OCI-LY7 (cell line): ENCODE measurements around the gene B4GALT6. TPM values are rescaled to one million over a fixed set of nuclear protein-coding genes. Genes with fewer than 3 reads are reported as not detected.

Source experiments
- BruUV-seq: library from RNA; stranded (reverse); fragments of 400-500 nt; replicated peaks from 2 replicates; lab custom pipeline; 2021; lab: Mats Ljungman, UMichigan
- CTCF ChIA-PET: fragments of 300-600 bp; sonication (Branson Sonifier 250); formaldehyde crosslinking; loops from one replicate; lab custom pipeline; 2022; ENCODE audit warnings: antibody characterized with exemption; ENCODE audit not compliant: unreplicated experiment; lab: Charles Lee
- POLR2A ChIA-PET: fragments of 300-600 bp; sonication (Branson Sonifier 250); formaldehyde crosslinking; loops from one replicate; lab custom pipeline; 2022; ENCODE audit warnings: antibody characterized with exemption; lab: Charles Lee
- DNase-seq: peaks from one replicate; pipeline ENCODE4 v3.0.0-alpha.2; 2015; ENCODE audit warnings: low spot score
- H2AFZ ChIP-seq: fragments of 200-600 bp; sonication (generic), shearing (Covaris generic); 2 replicates; pipeline ENCODE4 v1.6.1; 2014; ENCODE audit warnings: mild to moderate bottlenecking, antibody characterized with exemption, low read length, moderate library complexity
- H3K27ac ChIP-seq: fragments of 200-600 bp; sonication (generic); 2 replicates; pipeline ENCODE4 v1.5.1; 2014; ENCODE audit warnings: mixed run types, low read depth, mild to moderate bottlenecking, moderate library complexity, low read length, inconsistent platforms; ENCODE audit not compliant: poor library complexity, severe bottlenecking
- H3K36me3 ChIP-seq: fragments of 200-600 bp; sonication (generic); 2 replicates; pipeline ENCODE4 v1.6.1; 2014; ENCODE audit warnings: mild to moderate bottlenecking, antibody characterized with exemption, low read length, moderate library complexity, mixed read lengths; ENCODE audit not compliant: insufficient read depth
- H3K4me1 ChIP-seq: fragments of 200-600 bp; sonication (generic); 2 replicates; pipeline ENCODE4 v1.5.1; 2014; ENCODE audit warnings: mild to moderate bottlenecking, low read length; ENCODE audit not compliant: insufficient read depth, poor library complexity, severe bottlenecking
- H3K4me2 ChIP-seq: fragments of 200-600 bp; sonication (generic); 2 replicates; pipeline ENCODE4 v1.6.1; 2014; ENCODE audit warnings: mild to moderate bottlenecking, low read length
- H3K4me3 ChIP-seq: fragments of 200-600 bp; sonication (generic); 2 replicates; pipeline ENCODE4 v1.5.1; 2014; ENCODE audit warnings: mild to moderate bottlenecking, low read depth, low read length; ENCODE audit not compliant: poor library complexity, severe bottlenecking
- H3K79me2 ChIP-seq: fragments of 200-600 bp; sonication (generic); 2 replicates; pipeline ENCODE4 v1.6.1; 2016; ENCODE audit warnings: low read depth, mild to moderate bottlenecking, low read length, moderate library complexity, mixed read lengths; ENCODE audit not compliant: insufficient read depth
- H3K9me2 ChIP-seq: fragments of 200-600 bp; sonication (generic); 2 replicates; pipeline ENCODE4 v1.6.1; 2016; ENCODE audit warnings: mild to moderate bottlenecking, low read length, mixed read lengths; ENCODE audit not compliant: insufficient read depth
- H3K9me3 ChIP-seq: fragments of 200-600 bp; sonication (generic); 2 replicates; pipeline ENCODE4 v1.6.1; 2014; ENCODE audit warnings: mild to moderate bottlenecking, mixed run types, low read length, mixed read lengths
- H4K20me1 ChIP-seq: fragments of 200-600 bp; sonication (generic); 2 replicates; pipeline ENCODE4 v1.6.1; 2014; ENCODE audit warnings: mild to moderate bottlenecking, antibody characterized with exemption, low read length, moderate library complexity, mixed read lengths; ENCODE audit not compliant: insufficient read depth
- EZH2phosphoT487 ChIP-seq: fragments of 200-600 bp; sonication (generic); IDR thresholded peaks from 2 replicates; pipeline ENCODE4 v1.6.1; 2018; ENCODE audit warnings: low read depth, borderline replicate concordance, mild to moderate bottlenecking, mixed run types, antibody characterized with exemption, low read length, moderate library complexity, mixed read lengths
- intact Hi-C: fragments of 100-400 bp; cut with micrococcal nuclease; formaldehyde crosslinking; loops from one replicate; pipeline ENCODE4 v1.10.0; 2022; ENCODE audit not compliant: unreplicated experiment
- total RNA-seq, 2 experiments: library from RNA; depleted of rRNA in 1 of 2; stranded (reverse); fragments of >200 nt in 1 of 2; shearing (Covaris generic) in 1 of 2; gene quantifications; 2 replicates each; pipeline ENCODE4 v1.2.3, GENCODE V29; 2014 to 2022
- TF ChIP-seq, protein P1 (sequence below): fragments of 200-600 bp; sonication (generic); conservative IDR thresholded peaks from 2 replicates; pipeline ENCODE4 v1.5.1; 2014; ENCODE audit warnings: mild to moderate bottlenecking, antibody characterized with exemption, low read length, moderate library complexity, mixed read lengths

The B4GALT6 gene
- total RNA-seq, 2 experiments from 2014 or later = 5.5 to 22.8 TPM

GRCh38 chr18:31656754-31657153, 27.6 kb downstream of the B4GALT6 start:
- CTCF ChIA-PET = no interaction called here
- Histone ChIP-seq H3K79me2 (peaks cover 3% of the 10 kb centered on the region; the same call in 1 of the 2 replicates), H4K20me1 (no peaks in the 10 kb centered on the region), H3K27ac (no peak overlapping the region), H3K4me2 (no peak overlapping the region), H3K9me3 (no peaks in the 10 kb centered on the region), H3K4me3 (no peak overlapping the region), H3K9me2 (no peaks in the 10 kb centered on the region), H3K36me3 (peaks cover 10% of the 10 kb centered on the region), H3K4me1 (peaks cover 51% of the 10 kb centered on the region), H2AFZ (no peak overlapping the region)
- intact Hi-C loops = no loop called here
- POLR2A ChIA-PET = no interaction called here
- no peak for TF ChIP-seq EZH2phosphoT487
- TF ChIP-seq, protein P1, sequence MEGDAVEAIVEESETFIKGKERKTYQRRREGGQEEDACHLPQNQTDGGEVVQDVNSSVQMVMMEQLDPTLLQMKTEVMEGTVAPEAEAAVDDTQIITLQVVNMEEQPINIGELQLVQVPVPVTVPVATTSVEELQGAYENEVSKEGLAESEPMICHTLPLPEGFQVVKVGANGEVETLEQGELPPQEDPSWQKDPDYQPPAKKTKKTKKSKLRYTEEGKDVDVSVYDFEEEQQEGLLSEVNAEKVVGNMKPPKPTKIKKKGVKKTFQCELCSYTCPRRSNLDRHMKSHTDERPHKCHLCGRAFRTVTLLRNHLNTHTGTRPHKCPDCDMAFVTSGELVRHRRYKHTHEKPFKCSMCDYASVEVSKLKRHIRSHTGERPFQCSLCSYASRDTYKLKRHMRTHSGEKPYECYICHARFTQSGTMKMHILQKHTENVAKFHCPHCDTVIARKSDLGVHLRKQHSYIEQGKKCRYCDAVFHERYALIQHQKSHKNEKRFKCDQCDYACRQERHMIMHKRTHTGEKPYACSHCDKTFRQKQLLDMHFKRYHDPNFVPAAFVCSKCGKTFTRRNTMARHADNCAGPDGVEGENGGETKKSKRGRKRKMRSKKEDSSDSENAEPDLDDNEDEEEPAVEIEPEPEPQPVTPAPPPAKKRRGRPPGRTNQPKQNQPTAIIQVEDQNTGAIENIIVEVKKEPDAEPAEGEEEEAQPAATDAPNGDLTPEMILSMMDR = no peak
- BruUV-seq = no TSS peak
- no peak for DNase-seq

GRCh38 chr18:31655354-31655753, 29.0 kb downstream of the B4GALT6 start:
- H3K27ac ChIP-seq = no peak overlapping the region
- intact Hi-C loops = no loop called here

DNA sequence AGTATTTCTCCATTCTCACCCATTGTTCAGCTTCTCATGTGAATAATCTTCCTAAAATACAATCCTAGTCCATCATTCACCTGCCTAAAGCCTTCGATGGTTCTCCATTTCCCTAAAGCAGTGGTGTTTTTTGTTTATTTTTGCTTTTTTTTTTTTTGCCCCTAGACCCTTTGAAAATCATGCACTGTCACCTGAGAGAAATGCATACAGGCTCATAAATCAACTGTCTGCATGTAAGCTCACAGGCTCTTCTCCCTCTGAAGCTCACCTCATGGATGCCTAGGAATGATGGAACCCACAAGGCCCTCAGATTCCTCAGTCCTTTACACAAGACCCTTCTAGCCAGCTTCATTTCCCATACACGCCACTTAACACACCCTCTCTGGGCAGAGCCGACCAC, 31.5 kb downstream of the B4GALT6 start:
- no peaks in the 10 kb centered on the region for H3K36me3 ChIP-seq
- no peaks in the 10 kb centered on the region for H3K9me3 ChIP-seq
- H3K4me3 ChIP-seq = no peak overlapping the region
- H3K4me2 ChIP-seq = no peak overlapping the region
- peaks cover 3% of the 10 kb centered on the region; the same call in 1 of the 2 replicates for H3K79me2 ChIP-seq
- ChIA-PET POLR2A (interaction anchor here (0.7 kb wide), 1 partner anchor 80 kb away, joined by 8 read pairs; no protein-coding TSS in a partner anchor), CTCF (no interaction called here)
- intact Hi-C loops = no loop called here
- no peak overlapping the region for H3K27ac ChIP-seq
- H3K4me1 ChIP-seq = peaks cover 30% of the 10 kb centered on the region
- H2AFZ ChIP-seq = no peak overlapping the region
- TF ChIP-seq, protein P1 = no peak
- no peak for TF ChIP-seq EZH2phosphoT487
- DNase-seq = no peak
- no peaks in the 10 kb centered on the region for H3K9me2 ChIP-seq
- no peaks in the 10 kb centered on the region for H4K20me1 ChIP-seq
- BruUV-seq = no TSS peak

More at GRCh38 chr18:31655354-31655753, 29.0 kb downstream of the B4GALT6 start:
- CTCF ChIA-PET = no interaction called here
- DNase-seq = no peak
- Histone ChIP-seq H2AFZ (no peak overlapping the region), H3K9me2 (no peaks in the 10 kb centered on the region), H3K4me3 (no peak overlapping the region), H3K36me3 (peaks cover 2% of the 10 kb centered on the region; the same call in 1 of the 2 replicates), H3K9me3 (no peaks in the 10 kb centered on the region), H3K79me2 (peaks cover 3% of the 10 kb centered on the region; the same call in 1 of the 2 replicates), H4K20me1 (no peaks in the 10 kb centered on the region), H3K4me1 (peaks cover 51% of the 10 kb centered on the region), H3K4me2 (peak overlapping the region; percentile 32)
- TF ChIP-seq EZH2phosphoT487 = no peak
- TF ChIP-seq, protein P1 = no peak
- no TSS peak for BruUV-seq
- POLR2A ChIA-PET = interaction anchor here (0.7 kb wide), 1 partner anchor 347 kb away, joined by 3 read pairs; no protein-coding TSS in a partner anchor
